Ammon's horn (tissue), 1 donor: Measurements from ENCODE around the gene MARS1.

Source experiments
- DNase-seq: peaks from one replicate; pipeline ENCODE4 v3.0.0-alpha.2; 2016; ENCODE audit warnings: low spot score

Gene MARS1

GRCh38 chr12:57458665-57459054, 29.2 kb upstream of the MARS1 start:
- no peak for DNase-seq

- peak; percentile 98 for DNase-seq
Observed at GRCh38 chr12:57459055-57459749, 28.7 kb upstream of the MARS1 start.

- DNase-seq: no peak
Observed at GRCh38 chr12:57459750-57460467, 28.0 kb upstream of the MARS1 start, which contains the start of gene GLI1. Gene GLI1 (plus strand): TSS chr12:57459785. CDS start chr12:57463692, 3,907 bp downstream.

GRCh38 chr12:57460468-57460784, 27.4 kb upstream of the MARS1 start:
- no peak for DNase-seq

- no peak for DNase-seq
Observed at GRCh38 chr12:57460841-57461275, 27.0 kb upstream of the MARS1 start.

GRCh38 chr12:57461276-57461916, 26.5 kb upstream of the MARS1 start:
- no peak for DNase-seq

- DNase-seq: no peak
Observed at GRCh38 chr12:57461917-57462250, 26.0 kb upstream of the MARS1 start.

GRCh38 chr12:57462251-57462911, 25.5 kb upstream of the MARS1 start:
- DNase-seq: peak; percentile 86

GRCh38 chr12:57462912-57463253, 25.0 kb upstream of the MARS1 start:
- no peak for DNase-seq

GRCh38 chr12:57464569-57464968, 23.3 kb upstream of the MARS1 start:
- DNase-seq: no peak

- no peak for DNase-seq
Observed at GRCh38 chr12:57465030-57465746, 22.7 kb upstream of the MARS1 start.

GRCh38 chr12:57465747-57466505, 21.9 kb upstream of the MARS1 start:
- no peak for DNase-seq

GRCh38 chr12:57467212-57467874, 20.5 kb upstream of the MARS1 start:
- no peak for DNase-seq

- no peak for DNase-seq
Observed at GRCh38 chr12:57467915-57468314, 20.0 kb upstream of the MARS1 start.

GRCh38 chr12:57469296-57470164, 18.3 kb upstream of the MARS1 start:
- DNase-seq: no peak

GRCh38 chr12:57470286-57470969, 17.4 kb upstream of the MARS1 start:
- DNase-seq: no peak

GRCh38 chr12:57470970-57471656, 16.8 kb upstream of the MARS1 start:
- DNase-seq: no peak

GRCh38 chr12:57471661-57472060, 16.2 kb upstream of the MARS1 start:
- no peak for DNase-seq

- no peak for DNase-seq
Observed at GRCh38 chr12:57472391-57472790, 15.5 kb upstream of the MARS1 start.
